Stimulated activated naive CD8-positive, alpha-beta T cell treated with anti-CD3 and anti-CD28 coated beads, Interleukin-15, Interleukin-2, amounts not matched to agents 100 ng/mL and 50 ng/mL, for 24 hours (primary cell): Measurements from ENCODE around the gene IL18.
"Not testable (repeated sequence)": the region's sequence is repeated elsewhere in the genome, so short reads cannot be mapped to it uniquely, and the experiment has no call there.

Experiments
- H3K27ac Mint-ChIP-seq: one replicate; pipeline ENCODE4 v1.8.0; 2021; ENCODE audit warnings: mild to moderate bottlenecking, mixed read lengths
- H3K27me3 Mint-ChIP-seq: one replicate; pipeline ENCODE4 v1.8.0; 2021; ENCODE audit warnings: mixed read lengths
- H3K36me3 Mint-ChIP-seq: one replicate; pipeline ENCODE4 v1.8.0; 2021; ENCODE audit warnings: low read depth, mixed read lengths
- H3K4me1 Mint-ChIP-seq: one replicate; pipeline ENCODE4 v1.8.0; 2021; ENCODE audit warnings: low read depth, mixed read lengths
- H3K4me3 Mint-ChIP-seq: one replicate; pipeline ENCODE4 v1.8.0; 2021; ENCODE audit warnings: mild to moderate bottlenecking, mixed read lengths
- H3K9me3 Mint-ChIP-seq: one replicate; pipeline ENCODE4 v1.8.0; 2021; ENCODE audit warnings: mixed read lengths

The IL18 gene

DNA sequence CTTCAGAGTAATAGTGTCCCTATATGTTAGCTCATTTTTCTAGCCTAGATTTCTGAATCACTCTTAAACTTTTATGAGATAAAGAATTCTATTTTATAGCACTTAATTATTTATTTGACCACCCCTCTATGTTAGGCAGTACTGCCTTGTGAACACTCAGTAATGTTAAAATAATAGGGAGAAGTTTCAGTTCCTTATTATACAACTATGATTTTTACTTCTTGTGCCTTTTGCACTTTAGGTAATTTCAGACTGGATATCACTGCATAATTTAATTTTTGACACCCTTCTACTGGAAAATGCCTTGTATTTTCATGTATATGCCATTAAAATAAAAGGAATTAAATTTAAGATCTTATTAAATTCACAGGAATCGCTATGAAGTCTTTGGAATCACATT is 14.5 kb upstream of the IL18 start:
- Mint-ChIP-seq H3K4me3 (no peak overlapping the region), H3K4me1 (peaks cover 24% of the 10 kb centered on the region), H3K27ac (no peak overlapping the region), H3K9me3 (no peaks in the 10 kb centered on the region), H3K36me3 (no peaks in the 10 kb centered on the region), H3K27me3 (peaks cover 47% of the 10 kb centered on the region)

DNA sequence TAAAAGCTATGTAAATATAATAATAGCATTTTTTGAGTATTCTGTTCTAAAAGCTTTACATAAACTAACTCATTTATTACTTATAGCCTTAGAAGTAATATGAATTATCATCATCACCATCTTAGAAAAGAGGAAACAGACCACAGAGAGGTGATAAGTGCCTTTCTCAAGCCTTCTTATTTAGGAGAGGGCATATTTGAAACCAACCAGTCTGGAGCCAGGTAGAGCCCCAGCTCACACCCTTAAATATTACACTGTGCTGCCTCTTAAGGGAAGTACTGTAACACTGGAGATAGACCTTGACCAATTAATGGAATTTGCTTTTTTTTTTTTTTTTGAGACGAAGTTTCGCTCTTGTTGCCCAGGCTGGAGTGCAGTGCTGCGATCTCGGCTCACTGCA is 13.7 kb upstream of the IL18 start:
- Mint-ChIP-seq H3K27me3 (peaks cover 42% of the 10 kb centered on the region), H3K4me3 (no peak overlapping the region), H3K36me3 (no peaks in the 10 kb centered on the region), H3K27ac (no peak overlapping the region), H3K9me3 (no peaks in the 10 kb centered on the region), H3K4me1 (peaks cover 24% of the 10 kb centered on the region)

- Mint-ChIP-seq H3K27me3 (peaks cover 38% of the 10 kb centered on the region), H3K36me3 (no peaks in the 10 kb centered on the region), H3K9me3 (no peaks in the 10 kb centered on the region), H3K4me1 (peaks cover 27% of the 10 kb centered on the region), H3K4me3 (no peak overlapping the region), H3K27ac (no peak overlapping the region)
These were observed 12.2 kb upstream of the IL18 start for GRCh38 chr11:112176077-112176476.

DNA sequence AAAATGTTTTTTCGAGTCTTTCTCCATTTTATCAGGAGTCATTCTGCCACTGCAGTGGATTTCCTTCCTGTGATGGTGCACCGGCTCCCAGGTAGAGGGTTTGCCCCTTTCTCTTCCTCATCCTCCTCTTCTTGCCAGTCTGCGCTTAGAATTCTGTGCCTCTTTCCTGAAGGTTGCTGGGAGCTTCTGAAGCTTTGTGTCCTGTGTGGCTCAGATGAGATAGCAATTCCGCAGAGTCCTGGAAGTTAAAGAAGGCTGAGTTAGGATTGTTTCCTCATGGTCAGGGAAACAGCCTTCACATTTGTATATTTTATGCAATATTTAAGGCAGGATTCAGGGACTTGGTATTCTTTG is 11.7 kb upstream of the IL18 start:
- H3K27me3 Mint-ChIP-seq: peaks cover 38% of the 10 kb centered on the region
- no peaks in the 10 kb centered on the region for H3K9me3 Mint-ChIP-seq
- peak overlapping the region; percentile 19 for H3K27ac Mint-ChIP-seq
- H3K36me3 Mint-ChIP-seq: no peaks in the 10 kb centered on the region
- peaks cover 27% of the 10 kb centered on the region for H3K4me1 Mint-ChIP-seq
- peak overlapping the region; percentile 18 for H3K4me3 Mint-ChIP-seq

- Mint-ChIP-seq H3K4me3 (peak within 1 kb of the TSS; percentile 59), H3K27me3 (peaks cover 36% of the 10 kb centered on the region), H3K27ac (peak within 1 kb of the TSS; percentile 19), H3K4me1 (peaks cover 27% of the 10 kb centered on the region), H3K9me3 (no peaks in the 10 kb centered on the region), H3K36me3 (no peaks in the 10 kb centered on the region)
These were observed 11.1 kb upstream of the IL18 start, which contains the start of gene BCO2 for GRCh38 chr11:112174789-112175598. Gene BCO2 (plus strand): TSS chr11:112175512. CDS start chr11:112175602, 90 bp downstream.

- no peak overlapping the region for H3K4me3 Mint-ChIP-seq
- no peaks in the 10 kb centered on the region for H3K9me3 Mint-ChIP-seq
- H3K4me1 Mint-ChIP-seq: peaks cover 15% of the 10 kb centered on the region
- H3K27me3 Mint-ChIP-seq: peaks cover 23% of the 10 kb centered on the region
- H3K27ac Mint-ChIP-seq: no peak overlapping the region
- no peaks in the 10 kb centered on the region for H3K36me3 Mint-ChIP-seq
These were observed 9.3 kb upstream of the IL18 start for GRCh38 chr11:112173152-112173551.

- H3K9me3 Mint-ChIP-seq: no peaks in the 10 kb centered on the region
- no peak overlapping the region for H3K4me3 Mint-ChIP-seq
- peaks cover 21% of the 10 kb centered on the region for H3K27me3 Mint-ChIP-seq
- H3K27ac Mint-ChIP-seq: no peak overlapping the region
- peaks cover 15% of the 10 kb centered on the region for H3K4me1 Mint-ChIP-seq
- no peaks in the 10 kb centered on the region for H3K36me3 Mint-ChIP-seq
These were observed 8.6 kb upstream of the IL18 start for GRCh38 chr11:112172362-112172994.

GRCh38 chr11:112167145-112167544 is 3.3 kb upstream of the IL18 start, which contains the start of gene TEX12:
Gene TEX12 (plus strand): TSS chr11:112167372. CDS start chr11:112169269, 1,897 bp downstream.
- no peaks in the 10 kb centered on the region for H3K36me3 Mint-ChIP-seq
- H3K27ac Mint-ChIP-seq: no peak within 1 kb of the TSS
- peaks cover 9% of the 10 kb centered on the region for H3K4me1 Mint-ChIP-seq
- H3K4me3 Mint-ChIP-seq: no peak within 1 kb of the TSS
- H3K27me3 Mint-ChIP-seq: peaks cover 31% of the 10 kb centered on the region
- no peaks in the 10 kb centered on the region for H3K9me3 Mint-ChIP-seq

GRCh38 chr11:112166562-112166961 is 2.7 kb upstream of the IL18 start:
- H3K4me3 Mint-ChIP-seq: no peak overlapping the region
- peaks cover 34% of the 10 kb centered on the region for H3K27me3 Mint-ChIP-seq
- no peaks in the 10 kb centered on the region for H3K9me3 Mint-ChIP-seq
- peaks cover 3% of the 10 kb centered on the region for H3K36me3 Mint-ChIP-seq
- H3K4me1 Mint-ChIP-seq: peaks cover 9% of the 10 kb centered on the region
- no peak overlapping the region for H3K27ac Mint-ChIP-seq

DNA sequence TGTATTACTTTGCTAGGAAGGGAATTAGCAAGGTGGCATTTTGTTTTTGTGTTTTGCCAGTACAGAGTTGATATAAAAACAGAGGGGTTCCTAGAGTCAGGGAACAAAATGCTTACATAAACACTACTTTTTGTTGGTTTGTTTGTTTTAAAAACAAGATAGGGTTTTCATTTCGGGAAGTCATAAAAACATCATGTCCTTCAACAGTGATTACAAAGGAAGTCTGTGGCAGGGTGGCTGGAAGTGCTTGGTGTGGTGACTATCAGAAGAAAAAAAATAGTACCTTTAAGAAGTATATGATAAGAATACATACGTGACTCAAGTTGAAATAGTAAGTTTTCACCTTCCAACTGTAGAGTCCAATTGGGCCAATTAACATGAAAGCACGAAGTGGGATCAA is 1.2 kb upstream of the IL18 start:
- Mint-ChIP-seq H3K9me3 (no peaks in the 10 kb centered on the region), H3K27ac (no peak overlapping the region), H3K27me3 (peaks cover 44% of the 10 kb centered on the region), H3K4me1 (peaks cover 9% of the 10 kb centered on the region), H3K36me3 (peaks cover 3% of the 10 kb centered on the region), H3K4me3 (no peak overlapping the region)

- no peak overlapping the region for H3K27ac Mint-ChIP-seq
- peaks cover 14% of the 10 kb centered on the region for H3K4me1 Mint-ChIP-seq
- no peaks in the 10 kb centered on the region for H3K9me3 Mint-ChIP-seq
- peaks cover 52% of the 10 kb centered on the region for H3K27me3 Mint-ChIP-seq
- no peak overlapping the region for H3K4me3 Mint-ChIP-seq
- H3K36me3 Mint-ChIP-seq: peaks cover 3% of the 10 kb centered on the region
These were observed 940 bp downstream of the IL18 start for GRCh38 chr11:112162761-112163546.

- H3K4me1 Mint-ChIP-seq: peaks cover 20% of the 10 kb centered on the region
- H3K9me3 Mint-ChIP-seq, H3K4me3 Mint-ChIP-seq, H3K36me3 Mint-ChIP-seq, H3K27ac Mint-ChIP-seq: not testable (repeated sequence)
- peaks cover 52% of the 10 kb centered on the region for H3K27me3 Mint-ChIP-seq
These were observed 1.7 kb downstream of the IL18 start for GRCh38 chr11:112162200-112162599.

DNA sequence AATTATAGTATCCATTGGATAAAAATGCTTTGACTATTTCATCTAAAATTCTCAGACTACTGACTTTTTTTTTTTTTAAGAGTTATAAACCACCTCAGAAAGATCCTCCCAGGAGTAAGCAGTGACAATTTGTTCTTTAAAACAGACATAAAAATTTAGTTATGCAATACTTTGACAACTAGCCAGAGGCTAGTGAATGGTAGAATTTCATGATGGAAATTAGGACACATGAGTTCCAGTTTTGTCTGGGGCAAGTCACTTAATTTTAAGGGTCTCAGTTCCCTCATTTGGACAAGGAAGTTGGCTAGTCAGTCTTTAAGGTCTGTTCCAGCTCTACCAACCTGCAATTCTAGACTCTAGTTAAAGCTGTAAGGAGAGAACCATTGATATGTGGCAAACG is 2.9 kb downstream of the IL18 start:
- Mint-ChIP-seq H3K9me3 (no peaks in the 10 kb centered on the region), H3K27ac (no peak overlapping the region)

DNA sequence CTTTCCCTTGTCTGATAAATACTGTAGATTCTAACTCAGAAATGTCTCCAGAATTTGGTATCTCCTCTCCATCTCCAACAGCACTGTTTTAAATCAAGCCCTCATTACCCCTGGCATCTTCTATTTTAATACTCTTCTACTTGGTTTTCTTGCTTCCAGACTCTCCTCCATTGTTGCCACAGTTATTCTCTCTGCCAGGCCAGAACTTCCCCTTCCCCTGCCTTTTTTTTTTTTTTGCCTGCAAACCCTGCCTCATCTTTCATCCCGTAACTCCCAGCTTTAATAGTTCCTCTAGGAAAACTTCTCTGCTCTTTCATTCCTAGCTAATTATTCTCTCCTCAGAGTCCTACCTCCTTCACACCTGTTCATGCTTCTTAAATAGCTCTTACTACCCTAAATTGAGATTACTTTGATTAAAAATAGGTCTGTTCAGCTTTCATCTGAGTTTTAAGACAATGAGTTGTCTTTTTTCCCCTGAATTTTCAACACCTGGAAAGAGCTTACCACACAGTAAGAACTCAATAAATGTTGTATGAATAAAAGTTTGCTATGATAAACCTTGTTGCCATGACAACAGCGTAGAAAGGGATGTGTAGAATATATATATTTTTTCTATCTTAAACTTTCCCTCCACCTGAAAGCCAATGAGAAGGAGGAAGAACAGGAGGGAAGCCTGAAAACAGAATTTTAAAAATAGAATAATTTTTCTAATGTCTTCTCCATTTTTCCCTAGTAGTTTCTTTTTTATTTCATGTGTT is 3.6 kb downstream of the IL18 start:
- H3K36me3 Mint-ChIP-seq: peaks cover 3% of the 10 kb centered on the region
- H3K27ac Mint-ChIP-seq: no peak overlapping the region
- peaks cover 22% of the 10 kb centered on the region for H3K4me1 Mint-ChIP-seq
- peaks cover 47% of the 10 kb centered on the region for H3K27me3 Mint-ChIP-seq
- no peaks in the 10 kb centered on the region for H3K9me3 Mint-ChIP-seq
- H3K4me3 Mint-ChIP-seq: no peak overlapping the region

More for the DNA sequence above, 2.9 kb downstream of the IL18 start:
- Mint-ChIP-seq H3K36me3 (peaks cover 3% of the 10 kb centered on the region), H3K27me3 (peaks cover 52% of the 10 kb centered on the region), H3K4me3 (no peak overlapping the region), H3K4me1 (peaks cover 22% of the 10 kb centered on the region)
